Right lobe of liver (tissue), 6 donors: Measurements from ENCODE around the gene ACAD10. TPM values are rescaled to one million over a fixed set of nuclear protein-coding genes. Genes with fewer than 3 reads are reported as not detected.

Experiments
- ATAC-seq, 4 donors: fragments of 200-7000 bp; cut with Tn5 transposase; one replicate each; pipeline ENCODE4 v1.9.1; 2020; ENCODE audit warnings: mild to moderate bottlenecking in 4 of 4, moderate library complexity in 4 of 4
- DNase-seq, 3 donors: peaks; one replicate each; pipeline ENCODE4 v3.0.0-alpha.2; 2020
- H3K27ac ChIP-seq, 3 donors: fragments of 200-600 bp; one replicate each; pipeline ENCODE4 v1.8.0; 2022
- H3K27me3 ChIP-seq, 2 donors: fragments of 200-600 bp; one replicate each; pipeline ENCODE4 v1.8.0; 2022
- H3K36me3 ChIP-seq, 4 donors: fragments of 200-600 bp; sonication (generic) in 1 of 4; one replicate each; pipeline versions ENCODE4 v1.5.1 to v1.8.0; 2017 to 2022; ENCODE audit warnings: control low read depth in 1 of 4
- H3K4me1 ChIP-seq, 4 donors: fragments of 200-600 bp; sonication (generic) in 1 of 4; one replicate each; pipeline versions ENCODE4 v1.5.1 to v1.8.0; 2017 to 2022; ENCODE audit warnings: control low read depth in 1 of 4
- H3K4me3 ChIP-seq, 3 donors: fragments of 200-600 bp; one replicate each; pipeline ENCODE4 v1.8.0; 2022
- H3K9me3 ChIP-seq, 4 donors: fragments of 200-600 bp; sonication (generic) in 1 of 4; one replicate each; pipeline versions ENCODE4 v1.5.1 to v1.8.0; 2017 to 2022; ENCODE audit warnings: control low read depth in 1 of 4
- CTCF ChIP-seq, 4 donors: fragments of 200-600 bp in 3 of 4; fragments of 450-650 bp in 1 of 4; IDR thresholded peaks; one replicate each; pipeline versions ENCODE4 v1.5.1 to v1.8.0; 2016 to 2022; ENCODE audit warnings: antibody characterized with exemption in 4 of 4, mild to moderate bottlenecking in 2 of 4
- POLR2A ChIP-seq: fragments of 450-650 bp; IDR thresholded peaks from one replicate; pipeline ENCODE4 v1.6.1; 2017; ENCODE audit warnings: antibody characterized with exemption, mild to moderate bottlenecking
- WGBS: methylation state at CpG from one replicate; pipeline ENCODE4 v1.1.6; 2018; ENCODE audit warnings: low coverage, low lambda C conversion rate; ENCODE audit not compliant: insufficient coverage; ENCODE audit errors: missing lambda C conversion rate; 5-methylcytosine and 5-hydroxymethylcytosine counted together
- intact Hi-C, 2 donors: fragments of 100-400 bp; cut with DNase I; formaldehyde crosslinking; loops; one replicate each; pipeline versions ENCODE4 v1.11.2 to v1.14.1; 2022
- total RNA-seq, 6 experiments: library from RNA; depleted of rRNA in 2 of 6; stranded (reverse); fragments of >200 nt in 2 of 6; fragmentation: NEBNext Ultra II Directional in 3 of 6; extraction: Animal tissue kit (Norgen Biotek cat#: 25700) in 3 of 6; gene quantifications; one replicate each; pipeline versions ENCODE4 v1.1.0 to v1.2.4, GENCODE V29; 2016 to 2023
- donor health status: DM: no; HTN: yes; CAD: no.
- donor health status: DM: no; HTN: no; CAD: no.
- donor health status: DM: no; HTN: no; CAD: no.
- donor health status: DM: no; HTN: yes; CAD: no.
- donor health status: DM: no; HTN: yes; CAD: no.

ACAD10 gene
- total RNA-seq, 6 experiments from 2014 or later = 24.7 to 41.7 (median 26.8) TPM

DNA sequence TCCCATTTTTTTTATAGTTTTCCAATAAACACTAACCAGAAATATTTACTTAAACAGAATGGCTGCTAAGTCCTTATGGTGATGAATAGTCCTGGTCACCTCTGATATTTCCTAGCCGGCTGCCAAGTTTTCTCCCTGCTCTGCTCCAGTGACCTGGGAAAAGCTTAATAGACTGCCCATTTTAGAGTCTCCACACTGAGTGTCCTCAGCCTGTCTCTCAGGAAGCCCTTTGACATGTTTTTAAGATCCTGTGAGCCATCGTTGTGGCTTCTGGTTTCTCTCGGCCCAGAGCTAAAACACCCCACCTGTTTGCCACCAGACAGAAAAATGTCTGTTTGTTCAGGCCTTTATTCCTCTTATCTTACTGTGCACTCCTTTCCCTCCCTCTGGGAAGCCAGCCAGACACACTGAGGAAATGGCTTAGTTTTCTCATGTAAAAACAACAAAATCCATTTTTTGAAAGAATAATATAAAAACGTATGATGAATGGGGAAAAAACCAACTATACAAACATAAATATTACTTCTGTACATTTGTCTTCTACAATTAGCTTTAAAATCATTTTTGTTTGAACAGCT is 55.5 kb downstream of the ACAD10 start:
- H3K36me3 ChIP-seq = peaks cover 0 to 27% (median 0%) of the 10 kb centered on the region in 4 donors
- peaks cover 0 to 15% (median 5%) of the 10 kb centered on the region in 4 donors for H3K4me1 ChIP-seq
- no peak overlapping the region for H3K4me3 ChIP-seq
- H3K9me3 ChIP-seq = no peaks in the 10 kb centered on the region
- TF ChIP-seq CTCF (IDR thresholded peaks at IDR 0.05) = no peak
- no peak for TF ChIP-seq POLR2A
- intact Hi-C loops = no loop called here
- WGBS = 12% methylated on average over 4 of the region's 4 CpGs
- H3K27ac ChIP-seq = peak overlapping the region in 2 of 3 donors; percentile 1 to 7
- peak; percentile 73 to 85 (median 82) for ATAC-seq
- no peaks in the 10 kb centered on the region for H3K27me3 ChIP-seq
- DNase-seq = no peak

GRCh38 chr12:111745211-111745610 is 59.4 kb downstream of the ACAD10 start:
- TF ChIP-seq CTCF (IDR thresholded peaks at IDR 0.05) (no peak), POLR2A (no peak)
- intact Hi-C loops = no loop called here
- Histone ChIP-seq H3K9me3 (no peaks in the 10 kb centered on the region), H3K36me3 (peaks cover 0 to 22% (median 0%) of the 10 kb centered on the region in 4 donors), H3K4me3 (no peak overlapping the region), H3K27me3 (no peaks in the 10 kb centered on the region), H3K4me1 (peaks cover 0 to 27% (median 12%) of the 10 kb centered on the region in 4 donors), H3K27ac (no peak overlapping the region)
- no peak for DNase-seq
- ATAC-seq = no peak
- WGBS = 95% methylated on average over 3 of the region's 4 CpGs

GRCh38 chr12:111747333-111747732 is 61.5 kb downstream of the ACAD10 start:
- H3K36me3 ChIP-seq = peaks cover 0 to 26% (median 0%) of the 10 kb centered on the region in 4 donors
- DNase-seq (no peak), ATAC-seq (no peak)
- peaks cover 0 to 13% (median 7%) of the 10 kb centered on the region in 4 donors for H3K4me1 ChIP-seq
- H3K27ac ChIP-seq = no peak overlapping the region
- no peak for TF ChIP-seq POLR2A
- TF ChIP-seq CTCF (IDR thresholded peaks at IDR 0.05) = no peak
- intact Hi-C loops = no loop called here
- no peaks in the 10 kb centered on the region for H3K9me3 ChIP-seq
- H3K4me3 ChIP-seq = no peak overlapping the region
- 72% methylated on average over 2 of the region's 9 CpGs for WGBS
- no peaks in the 10 kb centered on the region for H3K27me3 ChIP-seq

GRCh38 chr12:111748151-111748672 is 62.4 kb downstream of the ACAD10 start:
- ATAC-seq = no peak
- DNase-seq = no peak
- no peaks in the 10 kb centered on the region for H3K9me3 ChIP-seq
- H3K4me3 ChIP-seq = no peak overlapping the region
- H3K27me3 ChIP-seq = no peaks in the 10 kb centered on the region
- peaks cover 0 to 26% (median 0%) of the 10 kb centered on the region in 4 donors for H3K36me3 ChIP-seq
- no peak overlapping the region for H3K27ac ChIP-seq
- 47% methylated on average over 3 of the region's 8 CpGs for WGBS
- intact Hi-C loops = no loop called here
- peaks cover 0 to 15% (median 8%) of the 10 kb centered on the region in 4 donors for H3K4me1 ChIP-seq
- TF ChIP-seq CTCF (IDR thresholded peaks at IDR 0.05) (no peak), POLR2A (no peak)
